GM18867 (cell line): ENCODE measurements around the gene CABCOCO1.
A peak's percentile ranks its signal among the peaks of the same experiment; 100 is the strongest.

ENCODE experiments used
- ATAC-seq: cut with Tn5 transposase; IDR thresholded peaks from one replicate; pipeline ENCODE4 v1.9.1; 2021; ENCODE audit warnings: mild to moderate bottlenecking, moderate library complexity; ENCODE audit not compliant: unreplicated experiment

Gene CABCOCO1

GRCh38 chr10:61752111-61753011 lies 89.6 kb downstream of the CABCOCO1 start:
- peak; percentile 54 for ATAC-seq

- no peak for ATAC-seq
These were observed 90.7 kb downstream of the CABCOCO1 start for GRCh38 chr10:61753453-61753852.

GRCh38 chr10:61754587-61755550 lies 92.1 kb downstream of the CABCOCO1 start:
- no peak for ATAC-seq

GRCh38 chr10:61757001-61757400 lies 94.3 kb downstream of the CABCOCO1 start:
- no peak for ATAC-seq

- no peak for ATAC-seq
These were observed 95.0 kb downstream of the CABCOCO1 start for GRCh38 chr10:61757525-61758397.

GRCh38 chr10:61758433-61758832 lies 95.7 kb downstream of the CABCOCO1 start:
- ATAC-seq, result no peak

GRCh38 chr10:61759751-61760150 lies 97.0 kb downstream of the CABCOCO1 start:
- no peak for ATAC-seq

- no peak for ATAC-seq
These were observed 98.5 kb downstream of the CABCOCO1 start for GRCh38 chr10:61760943-61761824.

- no peak for ATAC-seq
These were observed 99.1 kb downstream of the CABCOCO1 start for GRCh38 chr10:61761825-61762217.

- ATAC-seq, result no peak
These were observed 101.0 kb downstream of the CABCOCO1 start for GRCh38 chr10:61763778-61764177.

- no peak for ATAC-seq
These were observed 101.8 kb downstream of the CABCOCO1 start for GRCh38 chr10:61764486-61764885.

- no peak for ATAC-seq
These were observed 102.7 kb downstream of the CABCOCO1 start for GRCh38 chr10:61765176-61766087.

- ATAC-seq, result no peak
These were observed 104.2 kb downstream of the CABCOCO1 start for GRCh38 chr10:61766927-61767326.

- ATAC-seq, result no peak
These were observed 111.3 kb downstream of the CABCOCO1 start for GRCh38 chr10:61774031-61774430.

GRCh38 chr10:61775111-61775510 lies 112.4 kb downstream of the CABCOCO1 start:
- ATAC-seq, result no peak

- no peak for ATAC-seq
These were observed 114.0 kb downstream of the CABCOCO1 start for GRCh38 chr10:61776615-61777266.

- no peak for ATAC-seq
These were observed 115.4 kb downstream of the CABCOCO1 start for GRCh38 chr10:61778137-61778536.

GRCh38 chr10:61779276-61779675 lies 116.5 kb downstream of the CABCOCO1 start:
- no peak for ATAC-seq
